K562 (cell line): ENCODE results near the gene KRTAP5-1. TPM values are rescaled to one million over a fixed set of nuclear protein-coding genes. Genes with fewer than 3 reads are reported as not detected.
A peak's percentile ranks its signal among the peaks of the same experiment; 100 is the strongest.

Source experiments
- ADNP ChIP-seq: fragments of 200-800 bp; sonication (Bioruptor generic); IDR thresholded peaks from 2 replicates; pipeline ENCODE4 v1.6.1; 2016; ENCODE audit warnings: missing genetic modification characterization, missing compliant biosample characterization
- ARID3A ChIP-seq: IDR thresholded peaks from 2 replicates; pipeline ENCODE4 v1.6.1; 2012; ENCODE audit warnings: low read depth, low read length, improper control_type of control experiment, borderline replicate concordance
- CREB1 ChIP-seq, 2 experiments: sonication (generic) in 1 of 2; formaldehyde crosslinking in 1 of 2; IDR thresholded peaks; 2 replicates each; pipeline versions ENCODE4 v1.6.1 to v1.8.0; 2012 to 2022; ENCODE audit warnings: inconsistent platforms in 1 of 2, mild to moderate bottlenecking in 1 of 2, missing genetic modification reagents in 1 of 2, moderate library complexity in 1 of 2
- EZH2 ChIP-seq: IDR thresholded peaks from 2 replicates; pipeline ENCODE4 v1.6.1; 2012; ENCODE audit warnings: low read depth, mild to moderate bottlenecking, inconsistent platforms, low read length, borderline replicate concordance
- GABPB1 ChIP-seq: sonication (generic); formaldehyde crosslinking; IDR thresholded peaks from 2 replicates; pipeline ENCODE4 v1.8.0; 2022; ENCODE audit warnings: mild to moderate bottlenecking, missing genetic modification reagents
- JUND ChIP-seq, 2 experiments: IDR thresholded peaks; 2 replicates in 1 of 2; 3 replicates in 1 of 2; pipeline ENCODE4 v1.6.1; 2011; ENCODE audit warnings: borderline replicate concordance in 2 of 2, low read depth in 2 of 2, low read length in 2 of 2, improper control_type of control experiment in 1 of 2, missing biosample characterization in 1 of 2, missing genetic modification characterization in 1 of 2, missing genetic modification reagents in 1 of 2
- KDM4B ChIP-seq, 2 experiments: fragments of 450-650 bp in 1 of 2; sonication (generic) in 1 of 2; IDR thresholded peaks; 2 replicates each; pipeline ENCODE4 v1.6.1; 2016 to 2017; ENCODE audit warnings: borderline replicate concordance in 2 of 2, antibody characterized with exemption in 1 of 2, low read depth in 1 of 2, mild to moderate bottlenecking in 1 of 2
- KHSRP ChIP-seq: fragments of 450-650 bp; IDR thresholded peaks from 2 replicates; pipeline ENCODE4 v1.6.1; 2017
- ZNF444 ChIP-seq: fragments of 250-450 bp; sonication (Bioruptor Pico); IDR thresholded peaks from 2 replicates; pipeline ENCODE4 v1.4.0; 2020; ENCODE audit warnings: mild to moderate bottlenecking, moderate library complexity
- ZNF764 ChIP-seq: fragments of 250-450 bp; sonication (Bioruptor Pico); IDR thresholded peaks from 2 replicates; pipeline ENCODE4 v1.4.0; 2020; ENCODE audit warnings: low read depth, mild to moderate bottlenecking, moderate library complexity
- polyA plus RNA-seq, 8 experiments: library from polyadenylated mRNA; depleted of rRNA in 4 of 8; stranded (reverse) in 5 of 8; unstranded in 3 of 8; fragments of >200 nt; fragmentation: Nextera tagmentation in 2 of 8; fragmentation: Illumina TruSeq in 1 of 8; extraction: Ambion mirVana in 2 of 8; extraction: Trizol in 1 of 8; gene quantifications; 2 replicates each; pipeline versions ENCODE4 v1.2.1 to v1.2.3, GENCODE V29; 2011 to 2014; ENCODE audit warnings: inconsistent platforms in 1 of 8, missing spikeins in 1 of 8
- total RNA-seq, 7 experiments: library from RNA; depleted of rRNA in 6 of 7; stranded (reverse); fragments of >200 nt in 6 of 7; fragmentation: Illumina TruSeq in 2 of 7; extraction: Trizol in 2 of 7; gene quantifications; 2 replicates each; pipeline versions ENCODE4 v1.2.1 to v1.2.3, GENCODE V29; 2011 to 2021; ENCODE audit warnings: low replicate concordance in 1 of 7
- TF ChIP-seq, protein P1 (sequence below): sonication (generic); formaldehyde crosslinking; IDR thresholded peaks from 2 replicates; pipeline ENCODE4 v1.8.1; 2022; ENCODE audit warnings: missing genetic modification reagents
- TF ChIP-seq, protein P2 (sequence below), 3 experiments: fragments of 200-800 bp in 1 of 3; sonication (Bioruptor generic) in 1 of 3; sonication (generic) in 1 of 3; formaldehyde crosslinking in 1 of 3; IDR thresholded peaks; 2 replicates each; pipeline versions ENCODE4 v1.6.1 to v1.8.0; 2016 to 2022; ENCODE audit warnings: mild to moderate bottlenecking in 2 of 3, missing compliant biosample characterization in 2 of 3, missing genetic modification characterization in 2 of 3, missing genetic modification reagents in 1 of 3

The KRTAP5-1 gene
- total and polyA plus RNA-seq, 9 of the 15 experiments (the other 6 are each of a cell fraction or from before 2014, with no cell fraction given) = not detected

DNA sequence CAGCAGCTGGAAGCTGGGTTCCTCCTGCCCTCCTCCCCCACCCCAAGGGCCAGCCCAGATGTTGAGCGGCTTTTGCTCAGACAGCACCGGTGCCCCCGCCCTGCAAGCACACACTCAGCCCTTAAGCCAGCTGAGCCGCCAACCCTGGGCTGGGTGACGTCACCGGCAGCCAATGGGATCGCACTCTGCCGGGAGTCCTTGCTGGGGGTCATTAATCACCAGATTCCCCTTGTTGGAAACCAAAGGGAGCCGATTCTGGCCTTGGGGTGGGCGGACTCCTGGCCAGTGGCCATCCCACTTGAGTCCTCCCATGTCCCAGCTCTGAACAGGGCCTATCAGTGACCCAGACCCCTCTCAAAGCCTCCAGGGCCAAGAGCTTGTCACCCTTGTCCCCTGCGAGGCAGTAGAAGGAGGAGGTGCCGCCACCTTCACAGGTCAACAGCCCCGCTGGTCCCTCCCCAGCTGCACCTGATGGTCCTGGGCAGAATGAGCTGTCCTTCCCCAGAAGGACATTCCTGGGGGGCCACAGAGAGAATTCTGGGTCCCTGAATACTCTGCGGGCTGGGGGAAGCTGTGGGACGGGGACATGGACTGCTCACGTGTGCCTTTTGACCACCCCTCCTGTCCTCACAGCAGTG lies 20.4 kb downstream of the KRTAP5-1 start (continued):
- TF ChIP-seq, protein P1, sequence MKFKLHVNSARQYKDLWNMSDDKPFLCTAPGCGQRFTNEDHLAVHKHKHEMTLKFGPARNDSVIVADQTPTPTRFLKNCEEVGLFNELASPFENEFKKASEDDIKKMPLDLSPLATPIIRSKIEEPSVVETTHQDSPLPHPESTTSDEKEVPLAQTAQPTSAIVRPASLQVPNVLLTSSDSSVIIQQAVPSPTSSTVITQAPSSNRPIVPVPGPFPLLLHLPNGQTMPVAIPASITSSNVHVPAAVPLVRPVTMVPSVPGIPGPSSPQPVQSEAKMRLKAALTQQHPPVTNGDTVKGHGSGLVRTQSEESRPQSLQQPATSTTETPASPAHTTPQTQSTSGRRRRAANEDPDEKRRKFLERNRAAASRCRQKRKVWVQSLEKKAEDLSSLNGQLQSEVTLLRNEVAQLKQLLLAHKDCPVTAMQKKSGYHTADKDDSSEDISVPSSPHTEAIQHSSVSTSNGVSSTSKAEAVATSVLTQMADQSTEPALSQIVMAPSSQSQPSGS (CRISPR knock-in tag) = peak; percentile 91
- TF ChIP-seq KHSRP = no peak
- no peak for TF ChIP-seq CREB1 (IDR thresholded peaks at IDR 0.05)
- peak; percentile 42 for TF ChIP-seq CREB1 (CRISPR knock-in tag; IDR thresholded peaks at IDR 0.05)
- peak; percentile 88 for TF ChIP-seq JUND (IDR thresholded peaks at IDR 0.05; ENCODE audit: borderline replicate concordance, low read depth, low read length)
- TF ChIP-seq JUND (tag; IDR thresholded peaks at IDR 0.05; ENCODE audit: borderline replicate concordance, low read depth, low read length) = peak; percentile 82; the same call in 2 of the 3 replicates
- no peak for TF ChIP-seq ADNP (tag)
- TF ChIP-seq EZH2 = no peak
- TF ChIP-seq ZNF444 (CRISPR knock-in tag) = no peak
- TF ChIP-seq, protein P2, sequence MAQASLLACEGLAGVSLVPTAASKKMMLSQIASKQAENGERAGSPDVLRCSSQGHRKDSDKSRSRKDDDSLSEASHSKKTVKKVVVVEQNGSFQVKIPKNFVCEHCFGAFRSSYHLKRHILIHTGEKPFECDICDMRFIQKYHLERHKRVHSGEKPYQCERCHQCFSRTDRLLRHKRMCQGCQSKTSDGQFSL (CRISPR knock-in tag; IDR thresholded peaks at IDR 0.05) = no peak
- TF ChIP-seq, protein P2 (tag; IDR thresholded peaks at IDR 0.05) = no peak
- no peak for TF ChIP-seq ZNF764 (CRISPR knock-in tag)
- TF ChIP-seq GABPB1 = no peak
- TF ChIP-seq KDM4B (IDR thresholded peaks at IDR 0.05; ENCODE audit: borderline replicate concordance in 2 of 2, low read depth in 1 of 2) = no peak
- no peak for TF ChIP-seq ARID3A
